ENCODE measurements around the gene MYCBP.
"Not testable (repeated sequence)": the region's sequence is repeated elsewhere in the genome, so short reads cannot be mapped to it uniquely, and the experiment has no call there.

The MYCBP gene, protein sequence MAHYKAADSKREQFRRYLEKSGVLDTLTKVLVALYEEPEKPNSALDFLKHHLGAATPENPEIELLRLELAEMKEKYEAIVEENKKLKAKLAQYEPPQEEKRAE

DNA sequence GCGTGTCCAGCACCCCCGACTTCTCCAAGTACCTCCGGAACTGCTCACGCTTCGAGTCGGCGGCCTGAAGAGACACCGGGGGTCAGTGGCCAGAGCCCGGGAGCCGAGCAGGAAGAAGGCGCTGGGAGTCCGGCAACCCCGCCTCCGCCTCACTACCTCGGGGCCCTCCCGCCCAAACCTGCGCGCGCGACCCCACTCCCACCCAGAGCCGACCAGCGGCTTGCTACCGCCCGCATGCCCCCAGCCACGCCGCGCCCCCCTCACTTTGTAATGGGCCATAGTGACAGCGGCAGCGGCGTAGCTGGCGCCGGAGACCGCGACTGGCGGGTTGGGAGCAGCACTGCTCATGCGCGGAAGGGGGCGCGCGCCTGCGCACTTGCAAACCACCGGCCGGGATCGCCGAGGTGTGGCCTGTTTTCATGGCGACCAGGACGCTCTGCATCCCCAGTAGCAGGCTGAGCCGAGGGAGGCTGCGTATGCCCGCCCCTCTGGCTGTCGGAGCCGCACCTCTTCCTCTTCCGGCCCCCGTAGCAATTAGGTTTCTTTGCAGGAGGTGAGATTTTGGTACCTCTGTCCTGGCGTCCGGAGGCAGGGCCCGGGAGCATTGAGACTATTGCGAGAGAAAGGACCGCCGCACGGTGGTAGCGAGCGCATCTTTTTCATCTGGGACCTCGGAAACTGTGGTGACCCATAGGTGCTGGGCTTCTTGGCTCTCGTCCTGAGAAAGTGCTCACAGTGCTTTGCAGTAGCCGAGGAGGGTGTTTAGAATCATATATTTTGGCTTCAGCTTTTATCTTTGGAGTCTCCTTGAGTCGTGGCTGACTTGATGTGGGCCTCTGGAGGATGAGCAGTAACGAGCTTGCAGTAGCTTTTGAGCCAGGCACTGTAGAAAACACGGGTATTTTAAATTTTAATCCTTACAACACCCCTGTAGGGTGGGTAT is at the start of gene MYCBP:
TSS of gene MYCBP (minus strand) at position 322 of the 943 bp plus-strand sequence. CDS start at position 279, 43 bp downstream.
- peak; percentile 98 for DNase-seq (ENCODE audit: low spot score)

DNA sequence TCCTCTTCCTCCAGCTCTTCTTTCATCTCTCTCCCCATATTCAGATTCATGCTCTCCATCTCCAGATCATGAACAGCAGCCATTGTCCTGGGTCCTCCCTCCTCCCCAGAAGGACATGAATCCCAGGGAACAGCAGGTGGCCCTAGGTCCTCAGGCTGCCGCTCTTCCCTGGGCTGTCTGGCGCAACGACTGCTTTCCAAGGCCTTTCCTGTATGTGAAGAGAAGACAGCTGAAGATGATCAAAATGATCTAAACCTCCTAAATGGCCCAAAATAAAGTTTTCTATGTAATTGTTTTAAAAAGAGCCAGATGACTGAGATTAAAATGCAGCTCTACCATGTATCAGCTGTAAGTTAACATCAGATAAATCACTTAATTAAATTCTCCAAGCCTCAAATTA is 46.0 kb upstream of the MYCBP start:
- no peak for DNase-seq (ENCODE audit: low spot score)

DNA sequence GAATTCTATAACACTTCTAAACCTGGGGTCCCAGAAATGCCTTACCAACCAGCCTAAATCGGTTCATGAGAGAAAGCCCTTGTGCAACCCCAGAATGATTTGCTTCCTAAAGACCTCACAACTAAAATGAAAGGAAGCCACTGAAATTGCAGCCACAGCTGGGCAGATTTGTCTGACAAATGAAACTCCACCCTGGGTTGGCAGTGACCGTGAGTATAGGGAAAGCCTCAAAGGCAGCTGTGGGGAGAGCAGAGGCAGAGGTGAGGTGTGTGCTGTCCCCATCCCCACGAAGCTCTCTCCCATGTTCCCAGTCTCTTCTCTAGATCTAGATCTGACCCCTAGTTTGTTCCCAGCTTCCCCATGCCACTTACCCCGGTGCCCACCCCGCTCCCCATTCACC is 45.4 kb upstream of the MYCBP start:
- DNase-seq (ENCODE audit: low spot score) = no peak

DNA sequence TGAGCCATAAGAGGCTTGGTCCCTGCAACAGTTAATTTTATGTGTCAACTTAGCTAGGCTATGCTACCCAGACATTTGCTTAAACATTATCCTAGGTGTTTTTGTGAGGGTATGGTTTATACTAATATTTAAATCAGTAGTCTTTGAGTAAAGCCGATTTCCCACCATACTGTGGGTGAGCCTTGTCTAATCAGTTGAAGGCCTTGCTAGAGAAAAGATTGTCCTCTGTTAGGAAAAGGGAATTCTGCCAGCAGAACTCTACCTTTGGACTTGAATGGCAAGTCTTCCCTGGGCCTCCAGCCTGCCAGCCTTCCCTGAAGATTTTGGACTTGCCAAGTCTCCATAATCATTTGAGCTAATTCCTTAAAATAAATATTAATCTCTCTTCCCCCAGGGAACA is 44.6 kb upstream of the MYCBP start:
- no peak for DNase-seq (ENCODE audit: low spot score)

DNA sequence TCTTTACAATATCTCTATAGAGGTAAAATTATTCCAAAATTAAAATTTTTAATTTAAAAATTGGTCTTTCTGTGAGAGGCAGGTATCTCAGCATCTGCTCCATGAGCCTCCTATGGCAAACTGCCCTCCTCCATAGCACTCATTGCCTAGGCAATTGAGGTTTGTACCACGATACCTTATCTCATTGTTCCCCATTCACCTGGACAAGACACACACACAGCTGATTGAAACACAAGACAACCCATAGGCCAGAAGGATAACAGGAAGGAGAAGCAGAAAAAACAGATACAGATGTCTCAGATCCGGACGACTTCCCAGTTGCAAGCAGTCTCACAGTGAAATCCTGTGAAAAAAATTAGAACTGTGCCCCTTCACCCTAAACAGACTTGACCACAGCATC is 44.2 kb upstream of the MYCBP start:
- no peak for DNase-seq (ENCODE audit: low spot score)

DNA sequence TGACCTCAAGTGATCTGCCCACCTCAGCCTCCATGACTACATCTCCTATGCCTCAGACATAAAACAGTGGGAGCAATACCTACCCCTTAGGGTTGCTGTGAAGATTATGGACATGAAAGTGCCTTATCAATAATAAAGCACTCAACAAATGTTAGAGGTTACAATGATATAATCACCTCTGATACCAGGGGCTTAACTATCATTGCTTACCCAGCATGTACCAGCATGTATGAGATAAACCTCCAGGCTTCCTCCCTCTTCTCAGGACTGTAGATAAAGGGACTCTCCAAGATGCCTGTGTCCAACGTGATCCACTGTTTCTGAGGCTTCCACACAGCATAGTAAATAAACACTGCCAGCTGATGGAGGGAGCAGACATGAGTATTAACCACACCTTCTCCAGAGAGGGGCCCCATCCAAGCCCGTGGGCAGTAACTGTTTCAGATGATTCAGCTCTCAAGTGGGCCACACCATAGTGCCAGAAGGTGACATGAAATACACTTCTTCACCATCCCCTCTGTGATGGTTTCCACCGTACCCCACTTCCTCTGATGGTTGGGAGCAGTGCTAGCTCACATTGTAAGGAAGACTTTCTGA is 42.3 kb upstream of the MYCBP start:
- no peak for DNase-seq (ENCODE audit: low spot score)

DNA sequence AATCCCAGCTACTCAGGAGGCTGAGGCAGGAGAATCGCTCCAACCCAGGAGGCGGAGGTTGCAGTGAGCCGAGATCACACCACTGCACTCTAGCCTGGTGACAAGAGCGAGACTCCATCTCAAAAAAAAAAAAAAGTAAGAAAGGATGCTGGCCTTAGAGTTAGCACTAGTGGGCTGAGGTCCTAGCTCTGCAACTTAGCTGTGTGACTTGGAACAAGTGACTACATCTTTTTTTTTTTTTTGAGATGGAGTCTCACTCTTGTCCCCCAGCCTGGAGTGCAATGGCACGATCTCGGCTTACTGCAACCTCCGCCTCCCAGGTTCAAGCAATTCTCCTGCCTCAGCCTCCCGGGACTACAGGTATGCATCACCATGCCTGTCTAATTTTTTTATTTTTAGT is 41.8 kb upstream of the MYCBP start:
- DNase-seq (ENCODE audit: low spot score) = not testable (repeated sequence)

DNA sequence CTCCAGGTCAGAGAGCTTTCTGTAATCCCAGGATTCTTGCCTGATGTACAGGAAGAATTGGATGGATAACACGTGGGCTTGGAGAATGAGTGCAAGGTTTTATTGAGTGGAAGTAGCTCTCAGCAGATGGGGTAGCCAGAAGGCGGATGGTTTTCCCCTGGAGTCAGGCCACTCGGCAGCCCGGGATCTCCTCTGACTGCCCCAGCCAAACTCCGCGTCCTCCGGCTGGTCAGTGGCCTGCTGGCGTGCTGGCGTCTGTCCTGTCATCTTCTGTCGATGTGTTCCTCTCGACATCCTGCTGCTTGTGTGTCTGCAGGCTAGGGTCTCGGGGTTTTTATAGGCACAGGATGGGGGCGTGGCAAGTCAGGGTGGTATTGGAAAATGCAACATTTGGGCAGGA is 35.7 kb upstream of the MYCBP start:
- DNase-seq (ENCODE audit: low spot score) = peak; percentile 88

DNA sequence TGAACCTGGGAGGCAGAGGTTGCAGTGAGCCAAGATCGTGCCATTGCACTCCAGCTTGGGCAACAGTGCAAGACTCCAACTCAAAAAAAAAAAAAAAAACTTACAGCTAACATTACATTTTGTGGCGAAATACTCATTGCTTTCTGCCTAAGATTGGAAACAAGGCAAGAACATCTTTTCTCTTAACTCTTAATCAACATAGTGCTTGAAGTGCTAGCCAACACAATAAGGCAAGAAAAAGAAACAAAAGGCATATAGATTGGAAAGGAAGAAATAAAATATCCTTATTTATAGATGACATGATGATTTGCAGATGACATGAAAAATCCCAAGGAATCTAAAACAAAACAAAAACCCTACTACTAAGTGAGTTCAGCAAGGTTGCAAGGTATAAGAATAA is 32.8 kb upstream of the MYCBP start:
- DNase-seq (ENCODE audit: low spot score) = no peak

DNA sequence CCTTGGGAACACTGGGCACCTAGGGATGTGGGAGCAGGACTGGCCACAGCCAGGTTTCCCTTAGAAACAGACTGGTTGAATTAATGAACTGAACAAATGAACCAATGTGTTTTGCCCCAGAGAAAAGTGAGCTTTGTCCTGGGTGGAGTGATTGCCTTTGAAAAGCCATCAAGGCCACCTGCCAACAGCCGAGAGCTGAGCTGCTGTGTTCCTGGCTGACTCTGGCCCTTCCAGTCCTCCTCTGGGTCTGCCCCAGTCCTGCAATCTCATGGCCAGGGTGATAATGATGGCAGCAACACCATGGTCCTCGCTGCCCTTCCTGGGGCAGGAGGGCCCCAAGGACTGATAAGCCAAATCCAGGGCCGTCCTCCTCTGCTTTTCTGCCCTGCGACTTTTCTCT is 26.4 kb upstream of the MYCBP start:
- no peak for DNase-seq (ENCODE audit: low spot score)

DNA sequence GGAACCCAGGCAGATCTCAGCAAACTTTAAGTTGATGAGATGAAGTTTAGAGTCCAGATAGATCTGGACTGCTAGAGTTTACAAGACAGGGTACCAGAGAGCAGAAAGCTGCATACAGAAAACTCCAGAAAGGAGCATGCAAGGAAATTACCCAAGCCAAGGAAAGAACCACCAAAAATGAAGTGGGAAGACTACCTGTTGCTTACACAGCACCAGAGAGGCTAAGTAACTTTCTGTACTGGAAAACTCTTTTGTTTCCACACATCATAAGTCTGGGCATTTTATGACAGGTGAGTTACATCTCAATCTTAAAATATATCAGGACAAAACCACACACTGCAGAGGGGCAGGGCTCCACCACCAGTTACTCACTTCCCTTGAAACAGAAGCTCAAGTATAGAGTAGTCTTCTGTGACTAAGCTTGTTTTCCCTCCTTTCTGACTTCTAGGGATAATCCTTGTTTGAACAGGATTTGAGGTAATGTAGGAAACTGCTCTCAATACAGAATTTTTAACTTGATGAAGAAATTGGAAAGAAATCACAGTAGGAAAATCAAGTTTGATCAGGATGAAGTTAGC is 25.6 kb upstream of the MYCBP start:
- no peak for DNase-seq (ENCODE audit: low spot score)

DNA sequence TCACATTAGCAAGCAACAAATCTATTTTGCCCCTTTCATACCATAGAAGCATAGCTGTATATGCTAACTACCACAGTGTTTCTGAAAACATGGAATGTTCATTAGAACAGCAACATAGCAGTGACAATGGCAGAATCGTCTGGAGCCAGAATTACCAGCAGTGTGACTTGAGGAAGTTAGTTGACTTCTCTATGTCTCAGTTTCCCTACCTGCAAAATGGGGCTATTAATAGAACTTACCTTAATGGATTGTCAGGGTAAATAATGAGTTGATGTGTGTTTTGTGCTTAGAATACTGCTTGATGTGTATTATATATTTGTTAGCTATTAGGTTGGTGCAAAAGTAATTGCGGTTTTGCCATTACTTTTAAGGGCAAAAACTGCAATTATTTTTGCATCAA is 23.0 kb upstream of the MYCBP start:
- no peak for DNase-seq (ENCODE audit: low spot score)

DNA sequence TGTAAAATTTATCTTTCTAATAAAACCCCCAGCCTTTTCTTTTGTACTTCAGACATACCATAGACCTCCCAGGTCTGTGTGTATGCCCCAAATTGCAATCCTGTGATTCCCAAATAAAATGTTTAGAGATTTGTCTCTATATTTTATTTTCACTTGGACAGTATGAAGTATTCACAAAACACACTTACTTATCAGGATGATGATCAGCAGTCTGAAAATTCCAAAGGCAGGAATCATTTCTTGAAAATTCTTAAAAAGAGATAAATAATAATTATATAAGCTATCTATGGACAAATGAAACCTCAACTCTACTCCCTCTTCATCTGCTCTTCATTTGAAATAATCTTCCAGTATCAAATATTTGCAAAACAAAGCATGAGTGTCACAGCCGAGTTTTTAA is 19.8 kb upstream of the MYCBP start:
- DNase-seq (ENCODE audit: low spot score) = no peak

DNA sequence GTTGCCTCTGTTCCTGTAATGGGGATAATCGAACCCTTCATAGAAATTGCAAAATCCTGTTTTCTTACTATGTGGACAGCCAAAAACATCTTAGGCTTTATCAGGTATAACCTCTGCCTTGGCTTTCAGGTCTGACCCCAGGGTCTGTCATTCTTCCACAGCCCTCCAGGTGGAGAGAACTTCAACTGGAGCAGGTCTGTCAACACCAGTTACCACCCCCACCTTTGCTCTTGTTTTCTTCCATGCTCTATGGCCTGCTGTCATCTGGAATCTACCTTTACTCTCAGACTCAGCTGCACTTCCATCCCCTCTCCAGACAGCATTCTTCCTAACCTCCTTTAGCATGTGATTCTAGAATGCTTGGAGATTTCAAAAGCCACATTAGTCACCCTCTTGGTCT is 18.6 kb upstream of the MYCBP start:
- no peak for DNase-seq (ENCODE audit: low spot score)

DNA sequence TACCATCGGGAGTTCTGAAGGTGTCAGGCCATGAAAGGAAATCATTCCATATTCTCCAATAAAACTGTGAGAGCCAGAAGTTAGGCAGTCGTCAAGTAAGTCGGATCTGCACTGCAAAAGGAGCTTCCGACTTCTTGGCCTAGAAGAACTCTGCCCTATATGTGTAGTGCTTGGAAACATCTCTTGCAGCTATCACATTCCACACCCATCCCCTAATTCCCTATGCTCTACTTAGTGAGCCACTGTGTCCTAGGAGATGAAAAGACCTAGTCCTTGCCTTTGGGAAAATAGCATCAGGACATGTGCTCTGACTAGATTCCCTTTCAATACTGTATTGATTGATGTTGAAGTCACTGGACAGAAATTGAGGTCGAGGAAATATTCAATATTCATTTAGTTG is 16.4 kb upstream of the MYCBP start:
- no peak for DNase-seq (ENCODE audit: low spot score)

DNA sequence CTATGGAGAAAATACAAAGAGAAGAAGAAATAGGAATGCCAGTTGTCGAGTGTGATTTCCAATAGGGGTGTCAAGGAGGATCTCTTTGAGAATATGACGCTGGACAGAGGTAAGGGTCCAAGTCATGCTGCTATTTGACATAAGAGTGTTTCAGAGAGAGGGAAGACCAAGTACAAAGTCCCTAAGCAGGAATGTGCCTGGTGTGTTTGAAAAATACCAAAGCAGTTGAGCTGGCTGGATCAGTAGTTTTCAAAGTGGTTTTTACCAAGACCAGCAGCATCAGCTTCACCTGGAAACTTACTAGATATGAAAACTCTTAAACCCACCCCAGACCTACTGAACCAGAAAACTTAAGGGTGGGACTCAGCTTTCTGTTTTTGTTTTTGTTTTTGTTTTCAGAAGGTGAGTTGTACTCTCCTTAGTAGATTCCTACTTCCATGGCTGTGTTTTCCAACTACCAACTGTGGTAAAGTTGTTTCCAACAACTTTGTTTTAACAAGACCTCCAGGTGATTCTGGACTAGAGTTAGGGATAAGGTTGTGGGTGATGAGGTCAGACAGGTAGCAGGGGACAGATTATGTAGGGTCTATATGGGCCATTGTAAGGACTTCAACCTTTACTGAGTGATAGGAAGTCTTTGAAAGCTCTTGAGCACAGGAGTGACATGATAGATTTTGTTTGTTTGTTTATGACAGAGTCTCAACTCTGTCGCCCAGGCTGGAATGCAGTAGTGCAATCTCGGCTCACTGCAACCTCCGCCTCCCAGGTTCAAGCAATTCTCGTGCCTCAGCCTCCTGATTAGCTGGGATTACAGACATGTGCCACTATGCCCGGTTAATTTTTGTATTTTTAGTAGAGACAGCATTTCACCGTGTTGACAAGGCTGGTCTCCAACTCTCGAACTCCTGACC is 15.5 kb upstream of the MYCBP start:
- no peak for DNase-seq (ENCODE audit: low spot score)

DNA sequence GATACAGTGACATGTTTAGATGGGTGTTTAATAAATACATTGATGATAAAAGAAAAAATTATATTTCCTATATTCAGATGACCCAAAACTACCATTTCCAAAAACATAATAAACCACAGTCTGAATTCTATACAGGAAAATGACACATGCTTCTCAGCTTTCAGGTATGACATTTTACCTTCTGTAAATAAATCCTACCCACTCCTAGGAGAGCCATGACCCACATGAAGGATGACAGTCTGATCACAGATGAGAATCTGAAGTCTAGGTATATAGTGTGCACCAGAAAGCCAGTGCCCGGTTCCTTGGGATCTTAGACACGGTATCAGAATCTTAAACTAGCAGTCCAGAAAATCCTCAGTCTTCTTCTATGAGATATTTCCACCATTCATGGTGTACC is 11.9 kb upstream of the MYCBP start:
- no peak for DNase-seq (ENCODE audit: low spot score)

DNA sequence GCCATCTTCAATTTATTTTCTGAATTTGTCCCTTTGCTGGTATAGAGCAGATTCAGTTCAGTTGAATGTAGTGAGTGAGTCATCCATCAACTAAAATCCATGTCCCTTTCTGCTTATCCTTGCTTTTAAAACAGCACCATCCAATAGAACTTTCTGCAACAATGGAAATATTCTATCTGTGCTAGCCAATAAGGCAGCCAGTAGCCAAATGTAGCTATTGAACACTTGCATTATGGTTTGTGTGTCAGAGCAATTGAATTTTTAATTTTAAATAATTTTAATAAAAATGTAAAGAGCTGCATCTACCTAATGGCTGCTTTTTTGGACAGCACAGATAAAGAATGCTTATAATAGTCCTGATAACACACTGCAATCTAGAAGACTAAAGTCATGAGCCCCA is 8.3 kb upstream of the MYCBP start, which contains the start of gene GJA9:
TSS of gene GJA9 (minus strand) at position 101 of the 400 bp plus-strand sequence. CDS start 5,489 bp downstream, outside the sequence.
- no peak for DNase-seq (ENCODE audit: low spot score)

DNA sequence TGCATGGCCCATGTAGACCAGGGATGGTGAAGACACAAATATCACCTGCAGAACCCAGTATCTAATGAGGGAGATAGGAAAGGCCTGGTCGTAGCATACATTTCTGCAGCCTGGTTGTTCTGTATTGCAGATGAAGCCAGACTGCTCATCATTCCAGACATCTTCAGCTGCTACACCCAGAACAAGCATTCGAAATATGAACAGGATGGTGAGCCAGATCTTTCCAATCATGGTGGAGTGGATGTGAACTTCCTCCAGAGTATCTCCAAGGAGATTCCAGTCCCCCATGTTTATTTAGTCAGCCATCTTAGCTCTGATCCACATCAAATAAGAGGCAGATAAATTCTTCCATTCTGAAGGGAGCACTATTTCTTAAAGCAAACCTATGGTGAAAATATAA is 2.7 kb upstream of the MYCBP start:
- DNase-seq (ENCODE audit: low spot score) = no peak

DNA sequence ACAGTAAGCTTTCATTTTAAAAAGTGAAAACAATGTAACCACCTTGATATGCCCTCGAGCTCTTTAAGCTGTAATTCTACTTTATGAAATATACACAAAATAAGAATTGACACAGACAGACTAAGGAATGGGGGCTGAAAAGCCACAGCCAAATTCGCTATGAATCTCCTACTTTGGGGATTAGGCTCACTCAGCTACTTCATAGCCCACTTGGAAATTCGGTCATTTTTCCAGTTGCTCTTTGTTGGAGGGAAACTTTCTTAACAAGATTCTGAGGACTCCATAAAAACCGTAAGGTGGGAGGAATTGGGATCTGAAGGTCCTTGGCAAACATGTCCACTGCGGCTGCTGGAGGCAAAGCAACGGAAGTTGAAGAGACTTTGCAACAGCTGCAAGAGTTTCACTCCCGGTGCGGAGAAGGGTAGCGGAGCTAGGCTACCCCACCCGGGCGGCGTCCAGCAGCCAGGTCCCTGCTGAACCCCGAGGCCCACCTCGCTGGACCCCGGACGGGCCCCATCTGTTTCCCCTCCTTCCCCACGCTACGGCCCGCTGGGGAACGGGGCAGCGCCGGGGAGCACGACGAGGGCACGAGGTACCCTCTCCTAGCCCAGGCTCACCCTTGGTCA is 634 bp downstream of the MYCBP start:
- DNase-seq (ENCODE audit: low spot score) = peak; percentile 17

DNA sequence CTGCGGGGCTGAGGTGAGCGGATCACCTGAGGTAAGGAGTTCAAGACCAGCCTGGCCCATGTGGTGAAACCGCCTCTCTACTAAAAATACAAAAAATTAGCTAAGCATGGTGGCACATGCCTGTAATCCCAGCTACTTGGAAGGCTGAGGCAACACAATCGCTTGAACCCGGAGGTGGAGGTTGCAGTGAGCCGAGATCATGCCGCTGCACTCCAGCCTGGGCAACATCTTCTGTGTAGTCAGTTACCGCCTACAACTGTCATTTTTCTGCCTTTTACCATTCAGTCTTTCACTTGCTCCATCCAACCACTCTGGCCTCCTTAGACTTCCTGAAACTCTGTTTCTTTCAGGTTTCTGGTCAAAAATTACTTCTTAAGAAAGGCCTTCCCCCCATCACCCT is 2.2 kb downstream of the MYCBP start:
- no peak for DNase-seq (ENCODE audit: low spot score)

Data from cerebellar cortex (tissue), 1 donor.